ENCODE data around the gene MXD4. TPM values are rescaled to one million over a fixed set of nuclear protein-coding genes. Genes with fewer than 3 reads are reported as not detected.

MXD4 gene
- polyA plus RNA-seq, 1 donor (not counting 4 experiments of a cell fraction or from before 2014, with no cell fraction given) = 26.0 TPM

- Histone ChIP-seq H3K9me1 (ENCODE audit: control insufficient read depth, extremely low read depth, insufficient read depth, low read length) (no peaks in the 10 kb centered on the region), H3K4me3 (ENCODE audit: control insufficient read depth in 2 of 3, extremely low read depth in 1 of 3, insufficient read depth in 2 of 3, low read depth in 1 of 3, low read length in 3 of 3) (no peak overlapping the region), H4K20me1 (ENCODE audit: control insufficient read depth, extremely low read depth, insufficient read depth, low read length) (no peaks in the 10 kb centered on the region), H3K4me2 (ENCODE audit: control insufficient read depth, extremely low read depth, insufficient read depth, low read depth, low read length) (no peak overlapping the region), H3K9me3 (ENCODE audit: control insufficient read depth, low read depth, low read length) (no peaks in the 10 kb centered on the region), H3K9ac (ENCODE audit: control insufficient read depth, extremely low read depth, insufficient read depth, low read length) (no peak overlapping the region), H2AFZ (ENCODE audit: control insufficient read depth, low read length) (no peak overlapping the region), H3K27ac (ENCODE audit: control insufficient read depth, insufficient read depth, low read length) (no peak overlapping the region), H3K79me2 (ENCODE audit: control insufficient read depth, insufficient read depth, low read length) (peaks cover under 1% of the 10 kb centered on the region), H3K27me3 (ENCODE audit: control insufficient read depth, extremely low read depth, insufficient read depth, low read length) (no peaks in the 10 kb centered on the region), H3K4me1 (ENCODE audit: control insufficient read depth, extremely low read depth, insufficient read depth, low read length) (no peaks in the 10 kb centered on the region), H3K36me3 (ENCODE audit: control insufficient read depth in 2 of 2, extremely low read depth in 1 of 2, insufficient read depth in 2 of 2, low read length in 2 of 2) (peaks cover 0 to 17% of the 10 kb centered on the region in 2 experiments)
- no peak for DNase-seq (ENCODE audit: low read depth, low spot score)
- dilution Hi-C loops (cut with MboI; ENCODE audit: extremely low pct_ligation_motif_present, low sequenced_read_pairs) = no loop called here
- no peak for FAIRE-seq
- no peak for TF ChIP-seq EZH2 (IDR thresholded peaks at IDR 0.05; ENCODE audit: low read length)
- TF ChIP-seq, protein P1, sequence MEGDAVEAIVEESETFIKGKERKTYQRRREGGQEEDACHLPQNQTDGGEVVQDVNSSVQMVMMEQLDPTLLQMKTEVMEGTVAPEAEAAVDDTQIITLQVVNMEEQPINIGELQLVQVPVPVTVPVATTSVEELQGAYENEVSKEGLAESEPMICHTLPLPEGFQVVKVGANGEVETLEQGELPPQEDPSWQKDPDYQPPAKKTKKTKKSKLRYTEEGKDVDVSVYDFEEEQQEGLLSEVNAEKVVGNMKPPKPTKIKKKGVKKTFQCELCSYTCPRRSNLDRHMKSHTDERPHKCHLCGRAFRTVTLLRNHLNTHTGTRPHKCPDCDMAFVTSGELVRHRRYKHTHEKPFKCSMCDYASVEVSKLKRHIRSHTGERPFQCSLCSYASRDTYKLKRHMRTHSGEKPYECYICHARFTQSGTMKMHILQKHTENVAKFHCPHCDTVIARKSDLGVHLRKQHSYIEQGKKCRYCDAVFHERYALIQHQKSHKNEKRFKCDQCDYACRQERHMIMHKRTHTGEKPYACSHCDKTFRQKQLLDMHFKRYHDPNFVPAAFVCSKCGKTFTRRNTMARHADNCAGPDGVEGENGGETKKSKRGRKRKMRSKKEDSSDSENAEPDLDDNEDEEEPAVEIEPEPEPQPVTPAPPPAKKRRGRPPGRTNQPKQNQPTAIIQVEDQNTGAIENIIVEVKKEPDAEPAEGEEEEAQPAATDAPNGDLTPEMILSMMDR (optimal IDR thresholded peaks at IDR 0.05 in 1 of 3, IDR thresholded peaks at IDR 0.05 in 1 of 3, conservative IDR thresholded peaks at IDR 0.05 in 1 of 3; ENCODE audit: extremely low read depth in 1 of 3, insufficient read depth in 2 of 3, low read length in 3 of 3) = no peak
Measured at GRCh38 chr4:2246384-2247127, 15.4 kb downstream of the MXD4 start.

DNA sequence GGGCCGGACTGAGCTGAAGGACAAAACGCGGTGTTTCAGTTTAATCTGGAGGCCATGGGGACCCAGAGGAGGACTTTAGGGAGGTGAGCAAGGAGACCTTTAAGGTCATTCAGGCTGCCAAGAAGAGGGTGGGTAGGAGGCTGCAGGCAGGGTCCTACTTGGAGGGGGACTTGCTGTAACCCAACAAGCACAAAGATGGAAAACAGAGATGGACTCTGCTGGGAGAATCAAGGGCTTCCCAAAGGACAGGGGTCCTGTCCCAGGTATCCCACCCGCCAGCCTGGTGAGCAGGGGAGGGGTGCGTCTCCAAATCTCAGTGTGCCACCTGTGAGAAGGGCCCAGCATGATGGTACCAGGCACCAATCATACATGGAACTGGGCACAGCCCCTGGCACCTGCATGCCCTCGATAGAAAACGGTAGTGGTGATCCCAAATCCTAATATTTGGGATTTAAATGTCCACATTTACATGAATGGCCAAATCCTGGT, 16.1 kb downstream of the MXD4 start:
- no peak for TF ChIP-seq EZH2 (IDR thresholded peaks at IDR 0.05; ENCODE audit: low read length)
- FAIRE-seq (no peak), DNase-seq (ENCODE audit: low read depth, low spot score) (no peak)
- H3K9me3 ChIP-seq (ENCODE audit: control insufficient read depth, low read depth, low read length) = no peaks in the 10 kb centered on the region
- peaks cover 8% of the 10 kb centered on the region for H3K79me2 ChIP-seq (ENCODE audit: control insufficient read depth, insufficient read depth, low read length)
- dilution Hi-C loops (cut with MboI; ENCODE audit: extremely low pct_ligation_motif_present, low sequenced_read_pairs) = no loop called here
- no peak overlapping the region for H2AFZ ChIP-seq (ENCODE audit: control insufficient read depth, low read length)
- no peak overlapping the region for H3K27ac ChIP-seq (ENCODE audit: control insufficient read depth, insufficient read depth, low read length)
- peaks cover 0 to 12% of the 10 kb centered on the region in 2 experiments for H3K36me3 ChIP-seq (ENCODE audit: control insufficient read depth in 2 of 2, extremely low read depth in 1 of 2, insufficient read depth in 2 of 2, low read length in 2 of 2)
- H3K4me2 ChIP-seq (ENCODE audit: control insufficient read depth, extremely low read depth, insufficient read depth, low read depth, low read length) = no peak overlapping the region
- no peaks in the 10 kb centered on the region for H3K9me1 ChIP-seq (ENCODE audit: control insufficient read depth, extremely low read depth, insufficient read depth, low read length)
- no peak overlapping the region for H3K9ac ChIP-seq (ENCODE audit: control insufficient read depth, extremely low read depth, insufficient read depth, low read length)
- H3K4me3 ChIP-seq (ENCODE audit: control insufficient read depth in 2 of 3, extremely low read depth in 1 of 3, insufficient read depth in 2 of 3, low read depth in 1 of 3, low read length in 3 of 3) = no peak overlapping the region
- H4K20me1 ChIP-seq (ENCODE audit: control insufficient read depth, extremely low read depth, insufficient read depth, low read length) = no peaks in the 10 kb centered on the region
- no peaks in the 10 kb centered on the region for H3K4me1 ChIP-seq (ENCODE audit: control insufficient read depth, extremely low read depth, insufficient read depth, low read length)
- H3K27me3 ChIP-seq (ENCODE audit: control insufficient read depth, extremely low read depth, insufficient read depth, low read length) = no peaks in the 10 kb centered on the region

All from keratinocyte (primary cell).